HepG2 (cell line): Measurements from ENCODE around the gene CLASP1. TPM values are rescaled to one million over a fixed set of nuclear protein-coding genes. Genes with fewer than 3 reads are reported as not detected.

Source experiments
- FOXK2 ChIP-seq: fragments of 450-650 bp; IDR thresholded peaks from 2 replicates; pipeline ENCODE4 v1.6.1; 2016
- GATAD2A ChIP-seq: IDR thresholded peaks from 2 replicates; pipeline ENCODE4 v1.6.1; 2016
- GMEB2 ChIP-seq: IDR thresholded peaks from 2 replicates; pipeline ENCODE4 v1.6.1; 2016; ENCODE audit warnings: missing biosample characterization, missing genetic modification reagents, low read depth
- HOXD1 ChIP-seq: sonication (generic); formaldehyde crosslinking; IDR thresholded peaks from 2 replicates; pipeline ENCODE4 v1.5.0; 2020; ENCODE audit warnings: missing genetic modification reagents
- IRF9 ChIP-seq: sonication (generic); formaldehyde crosslinking; IDR thresholded peaks from 2 replicates; pipeline ENCODE4 v1.8.0; 2022; ENCODE audit warnings: missing genetic modification reagents, mild to moderate bottlenecking, borderline replicate concordance
- MZF1 ChIP-seq: sonication (generic); formaldehyde crosslinking; IDR thresholded peaks from 2 replicates; pipeline ENCODE4 v1.8.1; 2023; ENCODE audit warnings: mild to moderate bottlenecking, missing genetic modification reagents, borderline replicate concordance
- NFKBIZ ChIP-seq: IDR thresholded peaks from 2 replicates; pipeline ENCODE4 v1.6.1; 2018; ENCODE audit warnings: missing genetic modification reagents, missing compliant biosample characterization
- POLR2A ChIP-seq, 2 experiments: IDR thresholded peaks; 2 replicates each; pipeline ENCODE4 v1.6.1; 2011; ENCODE audit warnings: low read depth in 2 of 2, low read length in 2 of 2, mild to moderate bottlenecking in 1 of 2, moderate library complexity in 1 of 2; ENCODE audit not compliant: insufficient read depth in 1 of 2
- SMYD3 ChIP-seq: sonication (generic); formaldehyde crosslinking; IDR thresholded peaks from 2 replicates; pipeline ENCODE4 v1.8.1; 2023; ENCODE audit warnings: mild to moderate bottlenecking, missing genetic modification reagents
- SOX5 ChIP-seq: IDR thresholded peaks from 2 replicates; pipeline ENCODE4 v1.6.1; 2016; ENCODE audit warnings: borderline replicate concordance
- SUZ12 ChIP-seq: fragments of 150-350 bp; IDR thresholded peaks from 2 replicates; pipeline ENCODE4 v1.6.1; 2014; ENCODE audit warnings: low read depth, low read length
- TCF7 ChIP-seq: sonication (generic); IDR thresholded peaks from 2 replicates; pipeline ENCODE4 v1.6.1; 2016; ENCODE audit warnings: antibody characterized with exemption, low read depth
- ZFP41 ChIP-seq: sonication (generic); formaldehyde crosslinking; IDR thresholded peaks from 2 replicates; pipeline ENCODE4 v1.4.0; 2020; ENCODE audit warnings: mild to moderate bottlenecking, missing genetic modification reagents, borderline replicate concordance
- ZNF12 ChIP-seq: sonication (generic); formaldehyde crosslinking; IDR thresholded peaks from 2 replicates; pipeline ENCODE4 v1.5.0; 2020; ENCODE audit warnings: missing genetic modification reagents
- ZNF143 ChIP-seq: sonication (generic); formaldehyde crosslinking; IDR thresholded peaks from 2 replicates; pipeline ENCODE4 v1.4.0; 2020; ENCODE audit warnings: missing genetic modification reagents
- ZNF33A ChIP-seq: sonication (generic); formaldehyde crosslinking; IDR thresholded peaks from 2 replicates; pipeline ENCODE4 v1.5.1; 2020; ENCODE audit warnings: missing genetic modification reagents, mild to moderate bottlenecking, moderate library complexity, borderline replicate concordance
- ZNF44 ChIP-seq: sonication (generic); formaldehyde crosslinking; IDR thresholded peaks from 2 replicates; pipeline ENCODE4 v1.5.1; 2020; ENCODE audit warnings: mild to moderate bottlenecking, missing genetic modification reagents
- ZNF468 ChIP-seq: sonication (generic); formaldehyde crosslinking; IDR thresholded peaks from 2 replicates; pipeline ENCODE4 v1.8.0; 2022; ENCODE audit warnings: mild to moderate bottlenecking, moderate library complexity, missing genetic modification reagents
- ZNF512 ChIP-seq: sonication (generic); formaldehyde crosslinking; IDR thresholded peaks from 2 replicates; pipeline ENCODE4 v1.4.0; 2020; ENCODE audit warnings: mild to moderate bottlenecking, missing genetic modification reagents
- ZNF816 ChIP-seq: sonication (generic); formaldehyde crosslinking; IDR thresholded peaks from 2 replicates; pipeline ENCODE4 v1.8.0; 2022; ENCODE audit warnings: missing genetic modification reagents, mild to moderate bottlenecking, borderline replicate concordance
- ZSCAN29 ChIP-seq: sonication (generic); formaldehyde crosslinking; conservative IDR thresholded peaks from 2 replicates; pipeline ENCODE4 v1.4.0; 2020; ENCODE audit warnings: mild to moderate bottlenecking, missing genetic modification reagents
- polyA plus RNA-seq, 8 experiments: library from polyadenylated mRNA; depleted of rRNA in 3 of 8; stranded (reverse) in 7 of 8; unstranded in 1 of 8; fragments of >200 nt; fragmentation: Illumina TruSeq in 4 of 8; extraction: Trizol in 4 of 8; gene quantifications; 2 replicates each; pipeline versions ENCODE4 v1.2.1 to v1.2.3, GENCODE V29; 2011 to 2016; ENCODE audit warnings: low read depth in 4 of 8, missing spikeins in 1 of 8, mixed read lengths in 1 of 8; ENCODE audit not compliant: insufficient read depth in 1 of 8
- total RNA-seq, 5 experiments: library from RNA; depleted of rRNA; stranded (reverse); fragments of >200 nt; fragmentation: Illumina TruSeq; extraction: Trizol; gene quantifications; 2 replicates each; pipeline ENCODE4 v1.2.3, GENCODE V29; 2016; ENCODE audit warnings: low read depth in 1 of 5
- TF ChIP-seq, protein P1 (sequence below): conservative IDR thresholded peaks from 2 replicates; pipeline ENCODE4 v1.6.1; 2018; ENCODE audit warnings: missing genetic modification reagents
- TF ChIP-seq, protein P2 (sequence below): sonication (generic); formaldehyde crosslinking; IDR thresholded peaks from 2 replicates; pipeline ENCODE4 v1.9.0; 2021; ENCODE audit warnings: missing genetic modification reagents, borderline replicate concordance
- TF ChIP-seq, protein P3 (sequence below): IDR thresholded peaks from 2 replicates; pipeline ENCODE4 v1.6.1; 2016; ENCODE audit warnings: missing genetic modification reagents, missing compliant biosample characterization

CLASP1 gene
- total and polyA plus RNA-seq, 2 of the 13 experiments (the other 11 are each of a cell fraction or from before 2014, with no cell fraction given) = 11.7 to 47.9 TPM

GRCh38 chr2:121650315-121650930 lies 1.2 kb upstream of the CLASP1 start (continued):
- no peak for TF ChIP-seq GMEB2 (CRISPR knock-in tag)
- no peak for TF ChIP-seq TCF7
- no peak for TF ChIP-seq SOX5 (CRISPR knock-in tag)
- TF ChIP-seq GATAD2A (CRISPR knock-in tag) = no peak
- no peak for TF ChIP-seq SMYD3 (CRISPR knock-in tag)
- no peak for TF ChIP-seq ZSCAN29 (CRISPR knock-in tag)
- TF ChIP-seq ZNF468 (CRISPR knock-in tag) = no peak
- TF ChIP-seq POLR2A (IDR thresholded peaks at IDR 0.05; ENCODE audit: insufficient read depth in 1 of 2, low read depth in 2 of 2, low read length in 2 of 2) = no peak
- no peak for TF ChIP-seq SUZ12
- TF ChIP-seq, protein P1, sequence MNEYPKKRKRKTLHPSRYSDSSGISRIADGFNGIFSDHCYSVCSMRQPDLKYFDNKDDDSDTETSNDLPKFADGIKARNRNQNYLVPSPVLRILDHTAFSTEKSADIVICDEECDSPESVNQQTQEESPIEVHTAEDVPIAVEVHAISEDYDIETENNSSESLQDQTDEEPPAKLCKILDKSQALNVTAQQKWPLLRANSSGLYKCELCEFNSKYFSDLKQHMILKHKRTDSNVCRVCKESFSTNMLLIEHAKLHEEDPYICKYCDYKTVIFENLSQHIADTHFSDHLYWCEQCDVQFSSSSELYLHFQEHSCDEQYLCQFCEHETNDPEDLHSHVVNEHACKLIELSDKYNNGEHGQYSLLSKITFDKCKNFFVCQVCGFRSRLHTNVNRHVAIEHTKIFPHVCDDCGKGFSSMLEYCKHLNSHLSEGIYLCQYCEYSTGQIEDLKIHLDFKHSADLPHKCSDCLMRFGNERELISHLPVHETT (CRISPR knock-in tag) = no peak
- TF ChIP-seq ZNF33A (CRISPR knock-in tag) = no peak
- TF ChIP-seq, protein P2, sequence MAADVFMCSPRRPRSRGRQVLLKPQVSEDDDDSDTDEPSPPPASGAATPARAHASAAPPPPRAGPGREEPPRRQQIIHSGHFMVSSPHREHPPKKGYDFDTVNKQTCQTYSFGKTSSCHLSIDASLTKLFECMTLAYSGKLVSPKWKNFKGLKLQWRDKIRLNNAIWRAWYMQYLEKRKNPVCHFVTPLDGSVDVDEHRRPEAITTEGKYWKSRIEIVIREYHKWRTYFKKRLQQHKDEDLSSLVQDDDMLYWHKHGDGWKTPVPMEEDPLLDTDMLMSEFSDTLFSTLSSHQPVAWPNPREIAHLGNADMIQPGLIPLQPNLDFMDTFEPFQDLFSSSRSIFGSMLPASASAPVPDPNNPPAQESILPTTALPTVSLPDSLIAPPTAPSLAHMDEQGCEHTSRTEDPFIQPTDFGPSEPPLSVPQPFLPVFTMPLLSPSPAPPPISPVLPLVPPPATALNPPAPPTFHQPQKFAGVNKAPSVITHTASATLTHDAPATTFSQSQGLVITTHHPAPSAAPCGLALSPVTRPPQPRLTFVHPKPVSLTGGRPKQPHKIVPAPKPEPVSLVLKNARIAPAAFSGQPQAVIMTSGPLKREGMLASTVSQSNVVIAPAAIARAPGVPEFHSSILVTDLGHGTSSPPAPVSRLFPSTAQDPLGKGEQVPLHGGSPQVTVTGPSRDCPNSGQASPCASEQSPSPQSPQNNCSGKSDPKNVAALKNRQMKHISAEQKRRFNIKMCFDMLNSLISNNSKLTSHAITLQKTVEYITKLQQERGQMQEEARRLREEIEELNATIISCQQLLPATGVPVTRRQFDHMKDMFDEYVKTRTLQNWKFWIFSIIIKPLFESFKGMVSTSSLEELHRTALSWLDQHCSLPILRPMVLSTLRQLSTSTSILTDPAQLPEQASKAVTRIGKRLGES (CRISPR knock-in tag) = no peak
- no peak for TF ChIP-seq FOXK2
- no peak for TF ChIP-seq ZFP41 (CRISPR knock-in tag)
- no peak for TF ChIP-seq IRF9
- TF ChIP-seq, protein P3, sequence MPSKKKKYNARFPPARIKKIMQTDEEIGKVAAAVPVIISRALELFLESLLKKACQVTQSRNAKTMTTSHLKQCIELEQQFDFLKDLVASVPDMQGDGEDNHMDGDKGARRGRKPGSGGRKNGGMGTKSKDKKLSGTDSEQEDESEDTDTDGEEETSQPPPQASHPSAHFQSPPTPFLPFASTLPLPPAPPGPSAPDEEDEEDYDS (CRISPR knock-in tag) = no peak
- TF ChIP-seq HOXD1 (CRISPR knock-in tag) = 0 out of 2 replicates have a peak, but pooled peaks have one; percentile 2
- no peak for TF ChIP-seq NFKBIZ (CRISPR knock-in tag)
- no peak for TF ChIP-seq ZNF143 (CRISPR knock-in tag)
- no peak for TF ChIP-seq ZNF816 (CRISPR knock-in tag)
- no peak for TF ChIP-seq MZF1
- TF ChIP-seq ZNF512 (CRISPR knock-in tag) = no peak
- no peak for TF ChIP-seq ZNF12 (CRISPR knock-in tag)
- TF ChIP-seq ZNF44 (CRISPR knock-in tag) = no peak
